Measurements from ENCODE around the gene NRSN1. TPM values are rescaled to one million over a fixed set of nuclear protein-coding genes. Genes with fewer than 3 reads are reported as not detected.

The NRSN1 gene
- total and polyA plus RNA-seq, 2 of the 13 experiments (the other 11 are each of a cell fraction or from before 2014, with no cell fraction given): not detected

DNA sequence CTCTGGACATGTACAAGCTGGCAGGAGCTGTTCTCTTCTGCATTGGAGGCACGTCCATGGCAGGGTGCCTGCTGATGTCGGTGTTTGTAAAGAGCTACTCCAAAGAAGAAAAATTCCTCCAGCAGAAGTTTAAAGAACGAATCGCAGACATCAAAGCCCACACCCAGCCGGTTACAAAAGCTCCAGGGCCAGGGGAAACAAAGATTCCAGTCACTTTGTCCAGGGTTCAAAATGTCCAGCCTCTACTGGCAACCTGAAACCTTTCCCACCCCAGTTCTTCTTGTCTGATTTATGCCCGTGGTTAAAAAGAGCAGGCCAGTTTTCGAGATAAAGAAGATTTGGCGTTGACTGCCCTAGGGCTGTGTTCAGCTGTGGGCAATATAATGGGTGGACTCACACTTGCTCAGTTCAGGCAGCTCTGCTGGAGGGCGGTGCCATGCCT is 19.7 kb downstream of the NRSN1 start (continued):
- TF ChIP-seq, protein P1, sequence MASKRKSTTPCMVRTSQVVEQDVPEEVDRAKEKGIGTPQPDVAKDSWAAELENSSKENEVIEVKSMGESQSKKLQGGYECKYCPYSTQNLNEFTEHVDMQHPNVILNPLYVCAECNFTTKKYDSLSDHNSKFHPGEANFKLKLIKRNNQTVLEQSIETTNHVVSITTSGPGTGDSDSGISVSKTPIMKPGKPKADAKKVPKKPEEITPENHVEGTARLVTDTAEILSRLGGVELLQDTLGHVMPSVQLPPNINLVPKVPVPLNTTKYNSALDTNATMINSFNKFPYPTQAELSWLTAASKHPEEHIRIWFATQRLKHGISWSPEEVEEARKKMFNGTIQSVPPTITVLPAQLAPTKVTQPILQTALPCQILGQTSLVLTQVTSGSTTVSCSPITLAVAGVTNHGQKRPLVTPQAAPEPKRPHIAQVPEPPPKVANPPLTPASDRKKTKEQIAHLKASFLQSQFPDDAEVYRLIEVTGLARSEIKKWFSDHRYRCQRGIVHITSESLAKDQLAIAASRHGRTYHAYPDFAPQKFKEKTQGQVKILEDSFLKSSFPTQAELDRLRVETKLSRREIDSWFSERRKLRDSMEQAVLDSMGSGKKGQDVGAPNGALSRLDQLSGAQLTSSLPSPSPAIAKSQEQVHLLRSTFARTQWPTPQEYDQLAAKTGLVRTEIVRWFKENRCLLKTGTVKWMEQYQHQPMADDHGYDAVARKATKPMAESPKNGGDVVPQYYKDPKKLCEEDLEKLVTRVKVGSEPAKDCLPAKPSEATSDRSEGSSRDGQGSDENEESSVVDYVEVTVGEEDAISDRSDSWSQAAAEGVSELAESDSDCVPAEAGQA (IDR thresholded peaks at IDR 0.05; ENCODE audit: low read depth): no peak; the same call in 1 of the 2 replicates
- TF ChIP-seq, protein P1 (CRISPR knock-in tag; IDR thresholded peaks at IDR 0.05; ENCODE audit: borderline replicate concordance): no peak
- 0 out of 2 replicates have a peak, but pooled peaks have one; percentile 21 for TF ChIP-seq MXD4 (CRISPR knock-in tag; IDR thresholded peaks at IDR 0.05)
- TF ChIP-seq RELA (CRISPR knock-in tag; IDR thresholded peaks at IDR 0.05): no peak
- TF ChIP-seq RAD51 (IDR thresholded peaks at IDR 0.05; ENCODE audit: borderline replicate concordance): no peak
- TF ChIP-seq CENPBD1 (CRISPR knock-in tag; IDR thresholded peaks at IDR 0.05; ENCODE audit: borderline replicate concordance, low read depth): no peak
- no peak for TF ChIP-seq ZNF703 (CRISPR knock-in tag; IDR thresholded peaks at IDR 0.05; ENCODE audit: borderline replicate concordance)
- peak; percentile 67; the same call in 1 of the 2 replicates for TF ChIP-seq ZNF609 (CRISPR knock-in tag; IDR thresholded peaks at IDR 0.05; ENCODE audit: borderline replicate concordance)
- no peak for TF ChIP-seq HNRNPH1 (optimal IDR thresholded peaks at IDR 0.05; ENCODE audit: low read depth, low read length)
- TF ChIP-seq ZFP90 (CRISPR knock-in tag; IDR thresholded peaks at IDR 0.05; ENCODE audit: borderline replicate concordance): 0 out of 2 replicates have a peak, but pooled peaks have one; percentile 23
- TF ChIP-seq IKZF4 (CRISPR knock-in tag; IDR thresholded peaks at IDR 0.05; ENCODE audit: borderline replicate concordance, low read depth, not compliant biosample characterization): no peak
- no peak for TF ChIP-seq ZNF337 (CRISPR knock-in tag; IDR thresholded peaks at IDR 0.05; ENCODE audit: borderline replicate concordance, low read depth)
- no peak for TF ChIP-seq HDAC6 (IDR thresholded peaks at IDR 0.05; ENCODE audit: low read depth, low read length)
- TF ChIP-seq CTCF (CRISPR knock-in tag; IDR thresholded peaks at IDR 0.05): no peak
- no peak for TF ChIP-seq ZNF7 (CRISPR knock-in tag; IDR thresholded peaks at IDR 0.05)
